Effector memory CD8-positive, alpha-beta T cell (primary cell): ENCODE measurements around the gene DNAJC10.
A peak's percentile ranks its signal among the peaks of the same experiment; 100 is the strongest.
"Not testable (repeated sequence)": the region's sequence is repeated elsewhere in the genome, so short reads cannot be mapped to it uniquely, and the experiment has no call there.

Source experiments
- ATAC-seq: fragments of 150-1000 bp; cut with Tn5 transposase; replicated peaks from 2 replicates; pipeline ENCODE4 v1.10.0; 2021; ENCODE audit warnings: mild to moderate bottlenecking, moderate library complexity
- DNase-seq, 3 experiments: peaks; one replicate each; pipeline ENCODE4 v3.0.0; 2021
- H3K27ac Mint-ChIP-seq, 2 donors: one replicate each; pipeline ENCODE4 v1.8.0; 2022; ENCODE audit warnings: mild to moderate bottlenecking in 2 of 2, mixed read lengths in 2 of 2, moderate library complexity in 2 of 2
- H3K27me3 Mint-ChIP-seq, 2 donors: one replicate each; pipeline ENCODE4 v1.8.0; 2022; ENCODE audit warnings: mixed read lengths in 2 of 2
- H3K36me3 Mint-ChIP-seq: one replicate; pipeline ENCODE4 v1.8.0; 2022; ENCODE audit warnings: mild to moderate bottlenecking, moderate library complexity, mixed read lengths; ENCODE audit not compliant: insufficient read depth
- H3K4me1 Mint-ChIP-seq, 2 donors: one replicate each; pipeline ENCODE4 v1.8.0; 2022; ENCODE audit warnings: low read depth in 2 of 2, mixed read lengths in 2 of 2
- H3K4me3 Mint-ChIP-seq, 2 donors: one replicate each; pipeline ENCODE4 v1.8.0; 2022; ENCODE audit warnings: mild to moderate bottlenecking in 2 of 2, mixed read lengths in 2 of 2, moderate library complexity in 2 of 2
- H3K9me3 Mint-ChIP-seq, 2 donors: one replicate each; pipeline ENCODE4 v1.8.0; 2022; ENCODE audit warnings: mixed read lengths in 2 of 2

Gene DNAJC10

GRCh38 chr2:182706751-182707150 lies 9.3 kb upstream of the DNAJC10 start:
- H3K36me3 Mint-ChIP-seq: no peaks in the 10 kb centered on the region

GRCh38 chr2:182713601-182714000 lies 2.5 kb upstream of the DNAJC10 start:
- Mint-ChIP-seq H3K4me3 (no peak overlapping the region), H3K9me3 (no peaks in the 10 kb centered on the region), H3K4me1 (peaks cover 0 to 6% of the 10 kb centered on the region in 2 donors), H3K27me3 (peaks cover 23 to 32% of the 10 kb centered on the region in 2 donors), H3K36me3 (peaks cover 8% of the 10 kb centered on the region), H3K27ac (no peak overlapping the region)
- no peak for ATAC-seq
- no peak for DNase-seq

More at GRCh38 chr2:182706751-182707150, 9.3 kb upstream of the DNAJC10 start:
- DNase-seq: no peak
- Mint-ChIP-seq H3K4me1 (no peaks in the 10 kb centered on the region), H3K27me3 (peaks cover 52 to 58% of the 10 kb centered on the region in 2 donors), H3K9me3 (no peaks in the 10 kb centered on the region), H3K27ac (no peak overlapping the region), H3K4me3 (no peak overlapping the region)
- no peak for ATAC-seq

- ATAC-seq (peak; percentile 16), DNase-seq (no peak)
- no peak overlapping the region for H3K27ac Mint-ChIP-seq
- H3K27me3 Mint-ChIP-seq: peaks cover 19 to 31% of the 10 kb centered on the region in 2 donors
- H3K4me3 Mint-ChIP-seq: no peak overlapping the region
- no peaks in the 10 kb centered on the region for H3K9me3 Mint-ChIP-seq
- H3K36me3 Mint-ChIP-seq: peaks cover 11% of the 10 kb centered on the region
- H3K4me1 Mint-ChIP-seq: peaks cover 0 to 6% of the 10 kb centered on the region in 2 donors
Measured at GRCh38 chr2:182715121-182715891, 751 bp upstream of the DNAJC10 start.

DNA sequence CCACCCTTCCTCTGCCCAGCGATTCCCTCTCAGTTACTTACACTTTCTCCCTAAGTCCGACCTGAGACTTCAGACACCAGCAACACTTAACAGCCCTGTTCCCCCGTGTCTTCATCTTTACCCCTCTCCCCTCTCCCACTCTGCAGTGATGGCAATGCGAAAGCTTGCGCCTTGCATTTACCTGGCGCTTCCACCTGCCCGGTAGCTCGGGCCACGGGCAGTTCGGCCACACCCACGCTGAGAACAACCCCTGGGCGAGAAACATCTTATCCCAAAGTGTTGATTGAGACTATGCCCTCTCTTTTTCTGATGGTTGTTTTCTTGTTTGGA lies 558 bp downstream of the DNAJC10 start:
- peaks cover 0 to 6% of the 10 kb centered on the region in 2 donors for H3K4me1 Mint-ChIP-seq
- H3K27ac Mint-ChIP-seq: no peak overlapping the region
- DNase-seq: no peak
- ATAC-seq: no peak
- H3K4me3 Mint-ChIP-seq: no peak overlapping the region
- H3K27me3 Mint-ChIP-seq: peaks cover 8 to 20% of the 10 kb centered on the region in 2 donors
- H3K9me3 Mint-ChIP-seq: no peaks in the 10 kb centered on the region
- peaks cover 15% of the 10 kb centered on the region for H3K36me3 Mint-ChIP-seq

DNA sequence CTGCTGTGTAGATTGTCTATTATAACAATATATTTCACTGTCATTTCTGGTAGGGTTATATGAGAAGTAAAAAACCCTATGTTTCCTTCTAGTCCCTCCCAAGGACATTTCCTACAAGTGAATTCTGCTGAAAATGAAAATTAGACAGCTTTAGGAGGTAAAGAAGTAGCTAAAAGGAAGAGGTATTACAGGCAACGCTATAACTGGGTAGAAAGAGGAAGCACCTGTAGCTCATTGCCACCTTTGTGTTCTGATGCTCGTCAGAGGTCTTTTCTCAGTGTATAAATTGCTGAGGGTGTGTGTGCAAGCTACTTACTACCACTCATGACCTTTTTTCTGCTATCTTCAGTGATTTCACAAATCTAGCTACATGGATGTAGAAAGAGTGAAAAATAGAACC lies 1.4 kb downstream of the DNAJC10 start:
- DNase-seq (no peak), ATAC-seq (no peak)
- no peaks in the 10 kb centered on the region for H3K9me3 Mint-ChIP-seq
- peaks cover 15% of the 10 kb centered on the region for H3K36me3 Mint-ChIP-seq
- H3K4me3 Mint-ChIP-seq: no peak overlapping the region
- peaks cover 0 to 6% of the 10 kb centered on the region in 2 donors for H3K4me1 Mint-ChIP-seq
- H3K27me3 Mint-ChIP-seq: peaks cover 8 to 20% of the 10 kb centered on the region in 2 donors
- H3K27ac Mint-ChIP-seq: no peak overlapping the region

- no peak for ATAC-seq
- Mint-ChIP-seq H3K4me3 (no peak overlapping the region), H3K9me3 (no peaks in the 10 kb centered on the region)
Measured at GRCh38 chr2:182717816-182718215, 1.8 kb downstream of the DNAJC10 start.

GRCh38 chr2:182718459-182718858 lies 2.4 kb downstream of the DNAJC10 start:
- ATAC-seq (no peak), DNase-seq (no peak)
- H3K4me1 Mint-ChIP-seq: peaks cover 0 to 6% of the 10 kb centered on the region in 2 donors
- no peak overlapping the region for H3K27ac Mint-ChIP-seq
- no peak overlapping the region for H3K4me3 Mint-ChIP-seq
- H3K9me3 Mint-ChIP-seq: no peaks in the 10 kb centered on the region
- peaks cover 6 to 15% of the 10 kb centered on the region in 2 donors for H3K27me3 Mint-ChIP-seq
- H3K36me3 Mint-ChIP-seq: peaks cover 17% of the 10 kb centered on the region

More at GRCh38 chr2:182717816-182718215, 1.8 kb downstream of the DNAJC10 start:
- no peak overlapping the region for H3K27ac Mint-ChIP-seq
- no peak for DNase-seq
- peaks cover 0 to 6% of the 10 kb centered on the region in 2 donors for H3K4me1 Mint-ChIP-seq
- H3K27me3 Mint-ChIP-seq: peaks cover 8 to 19% of the 10 kb centered on the region in 2 donors
- peaks cover 15% of the 10 kb centered on the region for H3K36me3 Mint-ChIP-seq

DNA sequence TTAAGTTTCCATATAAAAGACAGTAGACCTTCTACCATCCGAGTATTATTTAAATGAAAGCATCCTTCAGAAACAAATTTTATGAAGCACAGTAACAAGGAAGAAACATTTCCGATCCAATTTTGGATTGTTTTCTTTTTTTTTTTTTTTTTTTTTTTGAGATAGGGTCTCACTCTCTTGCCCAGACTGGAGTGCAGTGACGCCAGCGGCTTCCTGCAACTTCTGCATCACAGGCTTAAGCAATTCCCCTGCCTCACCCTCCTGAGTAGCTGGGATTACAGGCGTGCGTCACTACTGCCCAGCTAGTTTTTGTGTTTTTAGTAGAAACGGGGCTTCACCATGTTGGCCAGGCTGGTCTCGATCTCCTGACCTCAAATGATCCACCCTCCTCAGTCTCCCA lies 3.1 kb downstream of the DNAJC10 start:
- not testable (repeated sequence) for H3K4me1 Mint-ChIP-seq, H3K27ac Mint-ChIP-seq, H3K9me3 Mint-ChIP-seq, ATAC-seq, DNase-seq, H3K4me3 Mint-ChIP-seq, H3K27me3 Mint-ChIP-seq
- peaks cover 17% of the 10 kb centered on the region for H3K36me3 Mint-ChIP-seq

GRCh38 chr2:182724656-182725055 lies 8.6 kb downstream of the DNAJC10 start:
- H3K27me3 Mint-ChIP-seq: no peaks in the 10 kb centered on the region
- DNase-seq (no peak), ATAC-seq (no peak)
- no peaks in the 10 kb centered on the region for H3K9me3 Mint-ChIP-seq
- peaks cover 2 to 4% of the 10 kb centered on the region in 2 donors for H3K4me1 Mint-ChIP-seq
- H3K27ac Mint-ChIP-seq: no peak overlapping the region
- no peak overlapping the region for H3K4me3 Mint-ChIP-seq
- H3K36me3 Mint-ChIP-seq: peaks cover 18% of the 10 kb centered on the region

GRCh38 chr2:182726473-182726872 lies 10.4 kb downstream of the DNAJC10 start:
- DNase-seq (no peak), ATAC-seq (no peak)
- Mint-ChIP-seq H3K27me3 (no peaks in the 10 kb centered on the region), H3K4me3 (no peak overlapping the region), H3K36me3 (peaks cover 28% of the 10 kb centered on the region), H3K4me1 (peaks cover 2 to 4% of the 10 kb centered on the region in 2 donors), H3K9me3 (no peaks in the 10 kb centered on the region), H3K27ac (no peak overlapping the region)

DNA sequence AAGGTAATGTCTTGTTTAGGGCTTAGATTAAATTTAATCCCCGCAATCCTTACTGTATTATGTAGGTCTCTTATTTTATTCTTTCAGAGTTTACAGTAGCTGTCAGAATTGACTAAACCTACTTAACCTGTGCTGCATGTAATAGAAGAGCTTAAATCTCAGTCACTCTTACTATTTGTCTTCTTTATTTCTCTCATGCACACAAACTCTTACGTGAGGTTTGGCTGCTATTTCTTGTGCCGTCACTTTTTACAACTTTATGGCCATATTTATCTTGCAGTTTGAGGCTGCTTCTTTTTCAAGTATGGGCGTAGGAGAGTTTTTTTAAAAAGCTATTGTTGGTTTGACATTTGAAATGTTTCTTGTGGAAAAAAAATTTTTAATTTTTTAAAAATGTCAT lies 12.0 kb downstream of the DNAJC10 start:
- Mint-ChIP-seq H3K4me3 (no peak overlapping the region), H3K36me3 (peaks cover 33% of the 10 kb centered on the region), H3K27me3 (no peaks in the 10 kb centered on the region), H3K4me1 (peaks cover 2 to 4% of the 10 kb centered on the region in 2 donors), H3K9me3 (no peaks in the 10 kb centered on the region), H3K27ac (no peak overlapping the region)
- no peak for DNase-seq
- ATAC-seq: no peak

DNA sequence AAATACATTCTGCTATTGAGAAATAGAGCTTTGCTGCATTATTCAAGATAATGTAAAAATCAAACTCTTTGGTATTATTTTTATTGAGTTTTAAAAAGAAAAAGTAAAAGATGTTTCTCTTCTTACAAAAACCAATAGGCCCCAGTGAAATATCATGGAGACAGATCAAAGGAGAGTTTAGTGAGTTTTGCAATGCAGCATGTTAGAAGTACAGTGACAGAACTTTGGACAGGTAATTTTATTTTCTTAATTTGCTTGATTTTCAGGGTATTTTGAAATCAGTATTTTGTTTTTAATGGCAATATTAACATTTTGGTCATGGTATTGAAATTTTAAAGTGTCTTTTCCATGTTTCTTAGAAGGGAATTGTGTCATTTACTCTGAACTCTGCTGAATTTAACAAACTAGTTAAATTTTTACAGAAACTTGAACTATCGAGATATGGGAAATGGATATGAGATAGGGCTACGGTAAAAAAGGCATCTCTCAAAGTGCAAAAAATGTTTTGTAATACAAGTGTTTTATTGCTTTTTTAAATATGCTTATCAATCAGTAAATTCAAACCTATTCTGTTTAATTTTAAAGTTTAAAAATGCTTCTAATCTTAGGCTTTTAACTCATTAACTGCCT lies 13.8 kb downstream of the DNAJC10 start:
- ATAC-seq (no peak), DNase-seq (no peak)
- peaks cover 37% of the 10 kb centered on the region for H3K36me3 Mint-ChIP-seq
- H3K27me3 Mint-ChIP-seq: no peaks in the 10 kb centered on the region
- peaks cover 2 to 4% of the 10 kb centered on the region in 2 donors for H3K4me1 Mint-ChIP-seq
- H3K9me3 Mint-ChIP-seq: no peaks in the 10 kb centered on the region
- no peak overlapping the region for H3K4me3 Mint-ChIP-seq
- peak overlapping the region in 1 of 2 donors; percentile 6 for H3K27ac Mint-ChIP-seq

- H3K9me3 Mint-ChIP-seq: no peaks in the 10 kb centered on the region
- DNase-seq (no peak), ATAC-seq (no peak)
- peak overlapping the region in 1 of 2 donors; percentile 6 for H3K27ac Mint-ChIP-seq
- no peak overlapping the region for H3K4me3 Mint-ChIP-seq
- peaks cover 2 to 4% of the 10 kb centered on the region in 2 donors for H3K4me1 Mint-ChIP-seq
- H3K36me3 Mint-ChIP-seq: peaks cover 40% of the 10 kb centered on the region
- no peaks in the 10 kb centered on the region for H3K27me3 Mint-ChIP-seq
Measured at GRCh38 chr2:182730486-182730885, 14.4 kb downstream of the DNAJC10 start.

- no peaks in the 10 kb centered on the region for H3K4me1 Mint-ChIP-seq
- H3K4me3 Mint-ChIP-seq: no peak overlapping the region
- H3K36me3 Mint-ChIP-seq: peaks cover 49% of the 10 kb centered on the region
- ATAC-seq (no peak), DNase-seq (no peak)
- H3K9me3 Mint-ChIP-seq: no peaks in the 10 kb centered on the region
- no peaks in the 10 kb centered on the region for H3K27me3 Mint-ChIP-seq
- no peak overlapping the region for H3K27ac Mint-ChIP-seq
Measured at GRCh38 chr2:182732736-182733135, 16.7 kb downstream of the DNAJC10 start.
